Dendritic cell treated with granulocyte-macrophage colony-stimulating factor and Interleukin-4, amounts not matched to agents 40 ng/mL and 50 ng/mL, for 4 days (primary cell): ENCODE data around the gene ARL15.

Source experiments
- H3K27ac Mint-ChIP-seq: one replicate; pipeline ENCODE4 v1.8.0; 2022; ENCODE audit warnings: mild to moderate bottlenecking, mixed read lengths
- H3K27me3 Mint-ChIP-seq: one replicate; pipeline ENCODE4 v1.8.0; 2022; ENCODE audit warnings: mild to moderate bottlenecking, mixed read lengths
- H3K36me3 Mint-ChIP-seq: one replicate; pipeline ENCODE4 v1.8.0; 2022; ENCODE audit warnings: low read depth, mixed read lengths
- H3K4me1 Mint-ChIP-seq: one replicate; pipeline ENCODE4 v1.8.0; 2022; ENCODE audit warnings: low read depth, mixed read lengths
- H3K4me3 Mint-ChIP-seq: one replicate; pipeline ENCODE4 v1.8.0; 2022; ENCODE audit warnings: mild to moderate bottlenecking, moderate library complexity, mixed read lengths
- H3K9me3 Mint-ChIP-seq: one replicate; pipeline ENCODE4 v1.8.0; 2022; ENCODE audit warnings: mixed read lengths
- intact Hi-C: fragments of 100-400 bp; cut with micrococcal nuclease; formaldehyde crosslinking; loops from one replicate; pipeline ENCODE4 v1.15.0; 2022

Gene ARL15

DNA sequence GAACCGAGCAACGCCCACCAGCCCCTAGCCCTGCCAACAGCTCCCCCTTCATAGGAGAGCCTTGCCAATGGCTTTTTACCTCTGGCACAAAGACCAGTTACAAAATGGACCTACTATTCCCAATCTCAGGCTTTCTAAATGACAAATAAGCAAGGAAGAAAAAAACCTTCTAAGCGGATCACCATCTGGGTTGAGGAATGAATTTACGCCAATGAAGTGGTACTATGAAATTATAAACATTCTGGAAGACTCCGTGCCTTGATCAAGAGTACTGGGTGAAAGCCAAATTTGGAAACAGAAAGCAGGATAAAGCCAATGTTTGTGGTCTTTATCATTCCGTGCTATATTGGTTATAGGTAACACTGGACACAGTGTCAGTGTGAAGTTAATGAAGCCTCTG lies 378.0 kb downstream of the ARL15 start:
- Mint-ChIP-seq H3K27ac (no peak overlapping the region), H3K36me3 (no peaks in the 10 kb centered on the region), H3K4me3 (no peak overlapping the region), H3K27me3 (no peaks in the 10 kb centered on the region), H3K9me3 (no peaks in the 10 kb centered on the region), H3K4me1 (no peaks in the 10 kb centered on the region)
- intact Hi-C loops, result no loop called here

DNA sequence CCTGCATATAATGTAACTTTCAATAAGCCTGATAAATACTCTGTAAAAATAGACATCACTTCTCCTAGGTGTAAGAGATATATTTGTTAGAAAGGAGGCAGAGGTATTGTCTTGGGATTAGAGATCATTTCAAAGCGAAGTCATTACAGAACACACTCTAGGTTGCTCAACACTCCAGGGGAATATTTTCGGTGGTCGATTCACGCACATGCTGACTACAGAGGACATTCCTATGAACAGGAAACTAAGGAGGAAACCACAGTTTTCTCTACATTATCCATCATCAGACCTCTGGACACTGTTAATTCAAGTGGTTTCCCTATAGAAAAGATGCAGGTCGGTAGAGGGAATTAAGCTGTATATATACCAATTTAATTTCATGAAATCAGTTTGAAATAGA lies 379.9 kb downstream of the ARL15 start:
- H3K27me3 Mint-ChIP-seq, result no peaks in the 10 kb centered on the region

DNA sequence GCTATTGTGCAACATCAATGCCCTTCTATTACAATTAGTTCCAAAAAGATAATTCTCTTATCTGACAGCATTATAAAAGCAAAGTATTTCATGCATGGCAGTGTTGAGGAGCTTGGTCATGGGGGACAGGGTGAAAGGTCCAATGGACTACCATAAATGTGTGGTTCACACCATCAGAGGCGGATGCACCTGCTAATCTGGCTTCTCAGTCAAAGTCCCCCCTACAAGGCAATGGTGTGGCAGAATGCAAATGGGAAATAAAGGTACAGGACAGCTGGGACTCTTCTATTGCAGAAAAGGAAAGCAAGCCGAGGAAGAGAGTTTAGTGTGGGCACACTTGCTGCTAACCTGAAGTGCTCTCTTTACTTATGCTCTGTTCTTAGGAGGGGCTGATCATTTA lies 380.8 kb downstream of the ARL15 start:
- Mint-ChIP-seq H3K9me3 (no peaks in the 10 kb centered on the region), H3K27me3 (no peaks in the 10 kb centered on the region), H3K4me3 (no peak overlapping the region), H3K4me1 (no peaks in the 10 kb centered on the region), H3K36me3 (no peaks in the 10 kb centered on the region), H3K27ac (no peak overlapping the region)
- intact Hi-C loops, result no loop called here

More for the DNA sequence above, 379.9 kb downstream of the ARL15 start:
- no peak overlapping the region for H3K27ac Mint-ChIP-seq
- H3K36me3 Mint-ChIP-seq, result no peaks in the 10 kb centered on the region
- H3K4me3 Mint-ChIP-seq, result no peak overlapping the region
- intact Hi-C loops, result no loop called here
- H3K4me1 Mint-ChIP-seq, result no peaks in the 10 kb centered on the region
- no peaks in the 10 kb centered on the region for H3K9me3 Mint-ChIP-seq

DNA sequence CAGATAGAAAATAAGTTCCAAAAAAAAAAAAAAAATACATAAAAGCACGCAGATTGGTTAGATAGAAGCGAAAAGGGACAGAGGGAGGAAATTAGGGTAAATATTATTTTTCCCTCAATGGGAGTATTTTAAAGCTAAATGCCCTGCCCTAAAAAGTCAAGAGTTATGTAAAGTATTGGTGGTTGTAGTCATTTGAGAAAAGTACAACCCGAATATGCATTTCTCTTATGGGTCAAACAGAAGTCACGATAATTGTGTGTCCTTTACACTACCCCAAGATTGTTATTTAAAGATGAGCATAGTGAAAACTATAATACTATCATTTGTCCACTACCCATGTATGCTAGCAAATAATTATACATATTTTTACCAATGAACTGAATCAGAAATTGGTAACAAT lies 381.2 kb downstream of the ARL15 start:
- H3K4me1 Mint-ChIP-seq, result no peaks in the 10 kb centered on the region
- H3K36me3 Mint-ChIP-seq, result no peaks in the 10 kb centered on the region
- no peak overlapping the region for H3K27ac Mint-ChIP-seq
- H3K27me3 Mint-ChIP-seq, result no peaks in the 10 kb centered on the region
- H3K9me3 Mint-ChIP-seq, result no peaks in the 10 kb centered on the region
- intact Hi-C loops, result no loop called here
- no peak overlapping the region for H3K4me3 Mint-ChIP-seq

DNA sequence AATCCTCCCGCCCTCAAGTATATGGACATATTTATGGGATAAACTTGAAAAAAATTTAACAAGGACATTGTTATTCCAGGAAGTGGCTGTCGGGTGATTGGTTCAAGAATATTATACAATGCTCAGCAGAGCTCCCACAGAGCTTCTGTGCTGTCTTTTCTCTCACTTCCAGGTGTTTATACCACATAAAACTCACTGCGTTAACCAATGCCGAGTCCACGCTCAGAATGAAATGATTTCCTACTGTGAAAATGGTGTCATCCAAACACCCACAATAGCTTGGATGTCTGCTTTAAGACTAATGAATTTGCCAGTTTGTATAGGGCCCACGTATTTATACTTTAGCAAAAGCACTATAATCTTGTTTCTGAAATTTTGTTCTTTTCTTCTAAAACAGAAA lies 381.7 kb downstream of the ARL15 start:
- no peaks in the 10 kb centered on the region for H3K9me3 Mint-ChIP-seq
- intact Hi-C loops, result no loop called here
- H3K4me3 Mint-ChIP-seq, result no peak overlapping the region
- H3K36me3 Mint-ChIP-seq, result no peaks in the 10 kb centered on the region
- no peaks in the 10 kb centered on the region for H3K27me3 Mint-ChIP-seq
- no peaks in the 10 kb centered on the region for H3K4me1 Mint-ChIP-seq
- no peak overlapping the region for H3K27ac Mint-ChIP-seq

DNA sequence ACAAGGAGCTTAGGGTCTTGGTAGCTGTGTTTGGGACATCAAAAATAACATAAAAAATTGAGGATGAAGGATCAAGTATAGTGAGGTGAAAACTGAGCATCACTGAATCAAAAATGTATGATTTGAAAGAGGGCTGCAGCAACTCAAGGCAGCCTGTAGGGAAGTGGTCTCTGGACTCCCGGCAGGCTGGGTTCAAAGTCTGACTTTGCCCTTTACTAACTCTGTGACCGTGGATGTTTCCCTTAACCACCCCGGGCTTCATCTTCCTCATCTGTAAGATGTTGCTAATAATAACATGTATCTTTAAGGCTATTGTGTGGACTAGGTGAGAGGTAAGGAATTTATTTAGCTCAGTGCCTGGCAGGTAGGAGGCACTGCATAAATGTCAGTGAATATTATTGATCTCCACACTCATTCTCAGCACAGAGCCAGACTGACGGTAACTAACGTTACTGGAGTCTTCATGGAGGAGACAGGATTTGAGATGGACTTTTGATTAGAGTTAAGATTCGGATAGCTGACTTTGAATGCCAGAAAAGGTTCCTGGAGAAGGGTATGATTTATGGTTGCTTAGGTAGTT lies 382.6 kb downstream of the ARL15 start:
- H3K36me3 Mint-ChIP-seq, result no peaks in the 10 kb centered on the region
- H3K9me3 Mint-ChIP-seq, result no peaks in the 10 kb centered on the region
- H3K27me3 Mint-ChIP-seq, result no peaks in the 10 kb centered on the region
- intact Hi-C loops, result no loop called here
- H3K4me3 Mint-ChIP-seq, result no peak overlapping the region
- H3K4me1 Mint-ChIP-seq, result no peaks in the 10 kb centered on the region
- no peak overlapping the region for H3K27ac Mint-ChIP-seq

DNA sequence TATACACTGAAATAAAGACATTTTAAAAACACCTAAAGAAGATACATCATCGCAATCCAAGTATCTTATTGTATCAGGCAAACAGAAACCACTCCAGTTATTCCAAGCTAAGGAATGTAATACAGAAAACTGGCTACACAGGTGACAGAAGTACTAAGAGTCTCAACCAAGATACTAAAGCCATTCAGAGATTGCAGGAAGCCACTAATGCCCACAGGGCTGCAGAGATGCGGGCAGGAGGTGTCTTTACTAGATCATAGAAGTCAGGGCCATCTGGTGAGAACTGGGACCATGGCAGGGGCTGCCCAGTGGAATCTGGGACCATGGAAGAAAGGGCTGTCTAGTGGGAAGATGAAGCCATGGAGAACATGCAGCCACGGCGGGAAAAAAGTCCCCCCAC lies 384.3 kb downstream of the ARL15 start:
- Mint-ChIP-seq H3K27me3 (no peaks in the 10 kb centered on the region), H3K36me3 (no peaks in the 10 kb centered on the region)
- intact Hi-C loops, result no loop called here

DNA sequence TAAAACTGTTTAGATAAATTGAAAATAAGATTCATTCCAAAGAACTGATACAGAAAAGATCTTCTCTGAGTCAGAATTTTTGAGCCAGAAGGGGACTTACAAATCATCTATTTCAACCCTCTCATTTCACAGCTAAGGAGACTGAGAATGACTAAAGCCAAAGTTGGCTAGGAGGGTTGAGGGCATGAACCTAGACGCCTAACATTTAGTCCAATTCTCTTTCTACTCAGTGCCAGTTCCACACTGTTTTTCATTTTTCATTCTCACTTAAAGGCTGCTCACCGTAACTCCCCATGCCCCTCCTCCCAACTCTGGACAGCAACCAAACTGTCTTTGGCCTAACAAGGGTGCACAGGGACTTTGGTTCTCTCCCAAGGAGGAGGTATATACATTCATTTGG lies 386.0 kb downstream of the ARL15 start:
- Mint-ChIP-seq H3K36me3 (no peaks in the 10 kb centered on the region), H3K9me3 (no peaks in the 10 kb centered on the region), H3K4me3 (no peak overlapping the region), H3K27me3 (no peaks in the 10 kb centered on the region), H3K4me1 (no peaks in the 10 kb centered on the region), H3K27ac (no peak overlapping the region)
- intact Hi-C loops, result no loop called here

More for the DNA sequence above, 384.3 kb downstream of the ARL15 start:
- Mint-ChIP-seq H3K4me1 (no peaks in the 10 kb centered on the region), H3K9me3 (no peaks in the 10 kb centered on the region), H3K4me3 (no peak overlapping the region), H3K27ac (no peak overlapping the region)

DNA sequence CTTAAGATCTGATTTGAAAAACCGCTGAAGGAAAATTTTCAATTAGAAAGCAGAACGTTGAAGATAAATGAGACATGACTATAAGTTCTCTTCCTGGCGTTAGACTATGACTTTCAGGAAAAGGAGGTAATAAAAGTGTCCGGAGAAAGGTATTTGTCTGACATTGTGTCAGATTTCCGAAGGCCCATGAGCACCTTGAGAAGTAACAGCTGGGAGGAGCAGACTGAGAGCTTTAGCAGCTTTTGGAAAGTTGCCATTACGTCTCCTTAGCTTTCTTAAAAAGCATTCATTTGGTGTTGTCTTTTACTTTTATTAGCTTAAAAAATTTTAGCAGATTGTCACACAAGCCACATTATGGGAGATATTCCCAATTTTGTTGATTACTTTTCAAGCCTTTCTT lies 386.4 kb downstream of the ARL15 start:
- Mint-ChIP-seq H3K4me1 (no peaks in the 10 kb centered on the region), H3K27ac (no peak overlapping the region)

DNA sequence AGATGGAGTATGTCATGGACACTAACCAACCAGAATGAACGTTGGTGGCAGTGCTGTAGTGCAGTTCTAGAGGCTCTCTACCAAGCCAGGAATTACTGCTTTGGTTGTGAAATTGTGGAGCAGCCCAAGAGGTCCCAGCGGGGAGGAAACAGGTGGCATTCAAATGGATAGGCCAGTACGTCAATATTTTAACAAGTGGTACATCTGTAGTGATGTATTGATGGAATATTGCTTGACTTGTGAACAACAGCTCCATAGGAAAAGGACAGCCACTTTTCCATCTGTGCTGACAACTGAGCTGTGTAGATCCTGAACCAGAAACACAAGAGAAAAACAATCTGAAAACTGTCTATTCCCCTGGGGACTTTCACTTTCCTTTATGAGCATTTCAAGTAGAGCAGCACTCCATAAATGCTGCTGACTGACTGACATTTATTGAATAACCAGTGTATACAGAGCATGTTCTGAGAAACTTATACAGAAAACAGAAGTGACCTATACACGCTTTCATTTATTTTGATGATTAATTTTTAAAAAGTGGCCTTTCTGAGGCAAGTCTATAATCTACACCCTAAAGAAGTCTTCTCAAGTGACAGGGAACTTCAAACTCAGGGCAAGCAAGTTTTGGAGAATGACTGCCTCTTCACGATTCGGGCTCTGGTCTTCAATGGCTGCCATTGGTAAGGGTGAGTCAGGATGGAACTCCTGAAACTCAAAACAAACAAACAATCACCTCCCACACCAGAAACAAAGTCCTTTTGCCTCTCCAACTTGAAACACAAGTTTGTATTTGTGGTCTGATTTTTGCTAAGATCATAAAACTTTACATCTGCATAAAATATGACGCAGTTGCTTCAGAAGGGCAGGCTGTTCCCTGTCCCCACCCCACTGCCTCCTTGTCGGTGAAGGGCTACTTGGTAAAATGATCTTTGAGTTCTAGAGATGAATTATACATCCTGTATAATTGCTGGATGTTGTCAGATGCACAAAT lies 387.6 kb downstream of the ARL15 start:
- H3K4me3 Mint-ChIP-seq, result no peak overlapping the region
- no peaks in the 10 kb centered on the region for H3K9me3 Mint-ChIP-seq
- H3K4me1 Mint-ChIP-seq, result no peaks in the 10 kb centered on the region
- no peaks in the 10 kb centered on the region for H3K36me3 Mint-ChIP-seq
- no peak overlapping the region for H3K27ac Mint-ChIP-seq
- intact Hi-C loops, result no loop called here
- H3K27me3 Mint-ChIP-seq, result no peaks in the 10 kb centered on the region

More for the DNA sequence above, 386.4 kb downstream of the ARL15 start:
- no peaks in the 10 kb centered on the region for H3K36me3 Mint-ChIP-seq
- no peaks in the 10 kb centered on the region for H3K27me3 Mint-ChIP-seq
- no peak overlapping the region for H3K4me3 Mint-ChIP-seq
- no peaks in the 10 kb centered on the region for H3K9me3 Mint-ChIP-seq
- intact Hi-C loops, result no loop called here

DNA sequence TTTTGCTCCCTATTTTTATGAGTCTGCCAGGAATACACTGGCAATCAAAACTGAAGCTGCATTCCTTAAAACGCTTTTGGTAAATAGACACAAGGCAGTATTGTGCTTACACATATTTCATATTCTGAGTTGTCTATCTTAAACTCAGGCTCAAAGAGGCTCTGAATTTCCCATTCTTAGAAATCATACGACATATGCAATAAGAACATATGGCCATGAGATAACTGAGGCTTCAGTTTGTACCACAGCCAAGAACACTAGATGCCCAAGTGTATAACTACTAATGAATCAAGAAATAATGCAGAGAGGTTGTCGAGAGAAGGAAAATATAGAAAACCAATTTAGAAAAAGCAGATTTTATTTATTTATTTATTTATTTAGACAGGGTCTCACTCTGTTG lies 392.5 kb downstream of the ARL15 start:
- no peak overlapping the region for H3K27ac Mint-ChIP-seq
- H3K27me3 Mint-ChIP-seq, result no peaks in the 10 kb centered on the region
- no peaks in the 10 kb centered on the region for H3K9me3 Mint-ChIP-seq
- H3K4me3 Mint-ChIP-seq, result no peak overlapping the region
- intact Hi-C loops, result no loop called here
- H3K4me1 Mint-ChIP-seq, result peaks cover 11% of the 10 kb centered on the region
- no peaks in the 10 kb centered on the region for H3K36me3 Mint-ChIP-seq

DNA sequence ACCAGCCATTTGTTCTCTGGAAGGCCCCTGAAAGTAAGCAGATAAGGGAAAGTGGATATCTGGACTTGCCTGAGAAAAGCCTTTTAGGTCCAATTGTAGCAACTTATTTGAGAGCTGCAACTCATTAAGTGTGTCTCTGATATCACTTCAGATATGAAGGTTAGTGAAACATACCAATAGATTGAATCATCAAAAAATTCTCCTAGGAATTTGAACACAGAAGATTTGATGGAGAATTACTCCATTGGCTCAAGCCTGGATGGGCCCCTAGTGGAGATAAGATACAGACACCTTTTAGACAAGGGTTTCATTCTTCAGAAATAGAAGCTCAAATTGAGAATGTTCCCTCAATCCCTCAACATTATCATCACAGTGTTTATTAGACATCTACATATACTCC lies 393.3 kb downstream of the ARL15 start:
- intact Hi-C loops, result no loop called here
- no peaks in the 10 kb centered on the region for H3K9me3 Mint-ChIP-seq
- no peak overlapping the region for H3K4me3 Mint-ChIP-seq
- H3K36me3 Mint-ChIP-seq, result no peaks in the 10 kb centered on the region
- H3K27me3 Mint-ChIP-seq, result no peaks in the 10 kb centered on the region
- H3K27ac Mint-ChIP-seq, result no peak overlapping the region
- peaks cover 11% of the 10 kb centered on the region for H3K4me1 Mint-ChIP-seq

DNA sequence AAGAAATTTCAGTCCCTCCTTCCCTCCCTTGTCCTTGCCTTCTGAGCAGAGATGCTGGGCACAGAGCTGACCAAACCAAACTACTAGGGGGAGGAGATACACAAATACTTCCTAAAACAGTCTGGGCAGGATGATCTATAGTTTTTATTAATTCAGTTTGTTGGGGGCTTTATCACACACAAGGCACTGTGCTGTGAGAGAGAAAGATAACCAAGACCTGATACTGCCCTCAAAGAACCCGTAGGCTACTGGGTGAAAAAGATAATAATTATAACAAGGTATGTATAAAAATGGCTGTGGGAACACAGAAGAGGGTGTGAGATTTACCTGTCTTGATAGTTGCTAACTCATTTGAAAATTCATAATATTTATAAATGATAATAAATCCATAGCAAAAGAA lies 395.3 kb downstream of the ARL15 start:
- Mint-ChIP-seq H3K4me3 (no peak overlapping the region), H3K36me3 (no peaks in the 10 kb centered on the region), H3K27ac (no peak overlapping the region), H3K4me1 (peaks cover 11% of the 10 kb centered on the region), H3K9me3 (no peaks in the 10 kb centered on the region), H3K27me3 (no peaks in the 10 kb centered on the region)
- intact Hi-C loops, result no loop called here

DNA sequence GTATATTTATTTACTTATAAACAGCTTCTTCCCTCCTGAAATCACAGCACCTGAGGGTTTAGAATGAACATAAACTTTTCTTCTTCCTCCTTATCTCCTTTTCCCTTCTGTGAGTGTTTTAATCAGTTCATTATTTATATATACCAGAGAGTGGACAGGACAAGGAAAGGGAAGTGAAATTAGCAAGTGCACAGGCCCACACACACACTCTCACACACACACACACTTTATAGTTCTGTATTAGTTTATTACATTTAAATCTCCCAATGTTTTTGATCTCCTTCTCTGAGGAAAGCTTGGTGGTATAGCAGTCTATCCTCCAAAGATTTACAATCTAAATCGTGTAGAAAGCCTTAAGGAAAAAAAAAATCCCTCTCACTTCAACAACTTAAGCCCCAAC lies 396.4 kb downstream of the ARL15 start:
- Mint-ChIP-seq H3K4me3 (no peak overlapping the region), H3K4me1 (peaks cover 11% of the 10 kb centered on the region), H3K36me3 (no peaks in the 10 kb centered on the region), H3K9me3 (no peaks in the 10 kb centered on the region), H3K27me3 (no peaks in the 10 kb centered on the region), H3K27ac (no peak overlapping the region)
- intact Hi-C loops, result no loop called here
